Measurements from ENCODE around the gene ORM1. TPM values are rescaled to one million over a fixed set of nuclear protein-coding genes. Genes with fewer than 3 reads are reported as not detected.

Gene ORM1
- total RNA-seq, result not detected in 2 replicates

DNA sequence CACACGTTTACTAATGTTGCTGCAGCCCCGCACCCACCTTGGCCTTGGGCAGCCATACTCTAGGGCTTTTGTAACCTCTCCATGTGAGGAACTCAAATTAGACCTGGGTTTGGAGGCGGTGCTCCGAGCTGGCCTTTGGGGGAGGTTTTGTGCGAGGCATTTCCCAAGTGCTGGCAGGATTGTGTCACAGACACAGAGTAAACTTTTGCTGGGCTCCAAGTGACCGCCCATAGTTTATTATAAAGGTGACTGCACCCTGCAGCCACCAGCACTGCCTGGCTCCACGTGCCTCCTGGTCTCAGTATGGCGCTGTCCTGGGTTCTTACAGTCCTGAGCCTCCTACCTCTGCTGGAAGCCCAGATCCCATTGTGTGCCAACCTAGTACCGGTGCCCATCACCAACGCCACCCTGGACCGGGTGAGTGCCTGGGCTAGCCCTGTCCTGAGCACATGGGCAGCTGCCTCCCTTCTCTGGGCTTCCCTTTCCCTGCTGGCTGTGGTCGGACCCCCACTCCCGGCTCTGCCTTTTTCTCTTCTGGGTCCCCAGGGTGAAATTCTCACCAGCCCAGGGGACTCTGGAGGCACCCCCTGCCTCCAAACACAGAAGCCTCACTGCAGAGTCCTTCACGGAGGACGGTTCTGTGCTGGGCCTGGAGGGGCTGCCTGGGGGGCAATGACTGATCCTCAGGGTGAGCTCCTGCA, at the start of gene ORM1:
Gene ORM1 (plus strand): TSS at position 268 of the 701 bp plus-strand sequence. CDS start 36 bp downstream, at position 304.

DNA sequence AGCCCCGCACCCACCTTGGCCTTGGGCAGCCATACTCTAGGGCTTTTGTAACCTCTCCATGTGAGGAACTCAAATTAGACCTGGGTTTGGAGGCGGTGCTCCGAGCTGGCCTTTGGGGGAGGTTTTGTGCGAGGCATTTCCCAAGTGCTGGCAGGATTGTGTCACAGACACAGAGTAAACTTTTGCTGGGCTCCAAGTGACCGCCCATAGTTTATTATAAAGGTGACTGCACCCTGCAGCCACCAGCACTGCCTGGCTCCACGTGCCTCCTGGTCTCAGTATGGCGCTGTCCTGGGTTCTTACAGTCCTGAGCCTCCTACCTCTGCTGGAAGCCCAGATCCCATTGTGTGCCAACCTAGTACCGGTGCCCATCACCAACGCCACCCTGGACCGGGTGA, 6.7 kb downstream of the ORM1 start, which contains the start of gene ORM2:
Gene ORM2 (plus strand): TSS at position 245 of the 398 bp plus-strand sequence. CDS start 36 bp downstream, at position 281.

Other genes starting within 250 kb of the ORM1 start
- gene AMBP, start 244.8 kb upstream of the ORM1 start, total RNA-seq, result not detected in 2 replicates
- gene KIF12, start 223.8 kb upstream of the ORM1 start, total RNA-seq, result not detected in 2 replicates
- 1.2 and 3.1 TPM in 2 replicates for gene COL27A1, start 167.6 kb upstream of the ORM1 start, total RNA-seq
- not detected in 2 replicates for gene ORM2, start 6.8 kb downstream of the ORM1 start, total RNA-seq
- gene AKNA, start 64.9 kb downstream of the ORM1 start, total RNA-seq, result 27.4 and 31.8 TPM in 2 replicates
- 4.7 and 5.6 TPM in 2 replicates for gene WHRN, start 182.4 kb downstream of the ORM1 start, total RNA-seq

Measured in placental epithelial cell (primary cell).